ENCODE data around the gene DLGAP1.
"Not testable (repeated sequence)": the region's sequence is repeated elsewhere in the genome, so short reads cannot be mapped to it uniquely, and the experiment has no call there.

Gene DLGAP1

GRCh38 chr18:3482258-3482657, 972.8 kb downstream of the DLGAP1 start:
- no peak for TF ChIP-seq CTCF (IDR thresholded peaks at IDR 0.05; ENCODE audit: insufficient read depth, low read depth, low read length, missing control alignments)
- no peak for DNase-seq (ENCODE audit: low read depth)
- H3K4me3 ChIP-seq (ENCODE audit: low read depth, low read length) = no peak overlapping the region

GRCh38 chr18:3481696-3482210, 973.4 kb downstream of the DLGAP1 start:
- DNase-seq (ENCODE audit: low read depth) = peak; percentile 29
- peak; percentile 40 for TF ChIP-seq CTCF (IDR thresholded peaks at IDR 0.05; ENCODE audit: insufficient read depth, low read depth, low read length, missing control alignments)
- no peak overlapping the region for H3K4me3 ChIP-seq (ENCODE audit: low read depth, low read length)

- H3K4me3 ChIP-seq (ENCODE audit: low read depth, low read length) = no peak overlapping the region
- no peak for DNase-seq (ENCODE audit: low read depth)
- TF ChIP-seq CTCF (IDR thresholded peaks at IDR 0.05; ENCODE audit: insufficient read depth, low read depth, low read length, missing control alignments) = no peak
These were observed 974.1 kb downstream of the DLGAP1 start for GRCh38 chr18:3480827-3481573.

- no peak for TF ChIP-seq CTCF (IDR thresholded peaks at IDR 0.05; ENCODE audit: insufficient read depth, low read depth, low read length, missing control alignments)
- H3K4me3 ChIP-seq (ENCODE audit: low read depth, low read length) = no peak overlapping the region
- no peak for DNase-seq (ENCODE audit: low read depth)
These were observed 975.1 kb downstream of the DLGAP1 start for GRCh38 chr18:3479978-3480509.

GRCh38 chr18:3478262-3478978, 976.7 kb downstream of the DLGAP1 start:
- H3K4me3 ChIP-seq (ENCODE audit: low read depth, low read length) = no peak overlapping the region
- DNase-seq (ENCODE audit: low read depth) = no peak
- no peak for TF ChIP-seq CTCF (IDR thresholded peaks at IDR 0.05; ENCODE audit: insufficient read depth, low read depth, low read length, missing control alignments)

- H3K4me3 ChIP-seq (ENCODE audit: low read depth, low read length) = no peak overlapping the region
- no peak for TF ChIP-seq CTCF (IDR thresholded peaks at IDR 0.05; ENCODE audit: insufficient read depth, low read depth, low read length, missing control alignments)
- DNase-seq (ENCODE audit: low read depth) = peak; percentile 52
These were observed 982.2 kb downstream of the DLGAP1 start for GRCh38 chr18:3472681-3473544.

- not testable (repeated sequence) for H3K4me3 ChIP-seq (ENCODE audit: low read depth, low read length); DNase-seq (ENCODE audit: low read depth)
These were observed 983.0 kb downstream of the DLGAP1 start for GRCh38 chr18:3472121-3472520.
